ENCODE data around the gene EDDM3A. TPM values are rescaled to one million over a fixed set of nuclear protein-coding genes. Genes with fewer than 3 reads are reported as not detected.
"Not testable (repeated sequence)": the region's sequence is repeated elsewhere in the genome, so short reads cannot be mapped to it uniquely, and the experiment has no call there.

The EDDM3A gene
- total RNA-seq, 4 donors from 2014 or later: not detected

- WGBS, 2 donors: 66 to 79% methylated on average over 6 of the region's 6 CpGs
- H3K9me3 ChIP-seq: no peaks in the 10 kb centered on the region
- no peaks in the 10 kb centered on the region for H3K36me3 ChIP-seq
- DNase-seq: no peak
- no peaks in the 10 kb centered on the region for H3K27me3 ChIP-seq
- H3K4me3 ChIP-seq (replicated peaks in 1 of 3): no peak overlapping the region
- H3K4me1 ChIP-seq: no peaks in the 10 kb centered on the region
- H3K27ac ChIP-seq: no peak overlapping the region
- TF ChIP-seq CTCF (IDR thresholded peaks at IDR 0.05) (no peak), POLR2A (IDR thresholded peaks at IDR 0.05) (no peak)
- intact Hi-C loops (cut with DNase I): no loop called here
Observed at GRCh38 chr14:20732979-20733635, 12.6 kb upstream of the EDDM3A start.

GRCh38 chr14:20733684-20734429 lies 11.8 kb upstream of the EDDM3A start:
- no peaks in the 10 kb centered on the region for H3K36me3 ChIP-seq
- H3K4me3 ChIP-seq (replicated peaks in 1 of 3): no peak overlapping the region
- intact Hi-C loops (cut with DNase I): no loop called here
- 48 to 68% methylated on average over 6 of the region's 6 CpGs for WGBS, 2 donors
- no peaks in the 10 kb centered on the region for H3K27me3 ChIP-seq
- TF ChIP-seq CTCF (IDR thresholded peaks at IDR 0.05) (no peak), POLR2A (IDR thresholded peaks at IDR 0.05) (no peak)
- H3K9me3 ChIP-seq: no peaks in the 10 kb centered on the region
- no peaks in the 10 kb centered on the region for H3K4me1 ChIP-seq
- no peak overlapping the region for H3K27ac ChIP-seq
- DNase-seq: no peak

- H3K27me3 ChIP-seq: no peaks in the 10 kb centered on the region
- 42 to 52% methylated on average over 4 of the region's 4 CpGs for WGBS, 2 donors
Observed at GRCh38 chr14:20734430-20734806, 11.3 kb upstream of the EDDM3A start.

GRCh38 chr14:20738292-20738691 lies 7.4 kb upstream of the EDDM3A start:
- H3K36me3 ChIP-seq; H3K27ac ChIP-seq; H3K27me3 ChIP-seq; DNase-seq; H3K9me3 ChIP-seq; intact Hi-C loops (cut with DNase I); H3K4me1 ChIP-seq; H3K4me3 ChIP-seq (replicated peaks in 1 of 3): not testable (repeated sequence)
- WGBS, 2 donors: 96% methylated on average over 7 of the region's 7 CpGs

More at GRCh38 chr14:20734430-20734806, 11.3 kb upstream of the EDDM3A start:
- H3K4me1 ChIP-seq: no peaks in the 10 kb centered on the region
- no peak overlapping the region for H3K27ac ChIP-seq
- DNase-seq: no peak
- intact Hi-C loops (cut with DNase I): no loop called here
- no peaks in the 10 kb centered on the region for H3K9me3 ChIP-seq
- no peaks in the 10 kb centered on the region for H3K36me3 ChIP-seq
- TF ChIP-seq CTCF (IDR thresholded peaks at IDR 0.05): no peak
- TF ChIP-seq POLR2A (IDR thresholded peaks at IDR 0.05): no peak
- H3K4me3 ChIP-seq (replicated peaks in 1 of 3): no peak overlapping the region

GRCh38 chr14:20742132-20742531 lies 3.6 kb upstream of the EDDM3A start:
- Histone ChIP-seq H3K4me1 (no peaks in the 10 kb centered on the region), H3K27ac (no peak overlapping the region), H3K4me3 (replicated peaks in 1 of 3) (no peak overlapping the region), H3K27me3 (no peaks in the 10 kb centered on the region), H3K36me3 (no peaks in the 10 kb centered on the region), H3K9me3 (no peaks in the 10 kb centered on the region)
- TF ChIP-seq CTCF (IDR thresholded peaks at IDR 0.05) (no peak), POLR2A (IDR thresholded peaks at IDR 0.05) (no peak)
- DNase-seq: no peak
- intact Hi-C loops (cut with DNase I): no loop called here
- 87 to 88% methylated on average over 4 of the region's 4 CpGs for WGBS, 2 donors
